ENCODE results near the gene GTPBP6.
"Not testable (repeated sequence)": the region's sequence is repeated elsewhere in the genome, so short reads cannot be mapped to it uniquely, and the experiment has no call there.

GTPBP6 gene

GRCh38 chrX:334331-334891, 15.8 kb upstream of the GTPBP6 start:
- no peak for DNase-seq

GRCh38 chrX:333611-334311, 15.2 kb upstream of the GTPBP6 start:
- no peak for DNase-seq

- no peak for DNase-seq
Observed at GRCh38 chrX:332916-333610, 14.5 kb upstream of the GTPBP6 start.

- no peak for DNase-seq
Observed at GRCh38 chrX:332496-332860, 13.9 kb upstream of the GTPBP6 start.

GRCh38 chrX:331825-332495, 13.4 kb upstream of the GTPBP6 start:
- DNase-seq: no peak

GRCh38 chrX:331151-331824, 12.7 kb upstream of the GTPBP6 start:
- peak; percentile 6 for DNase-seq

- no peak for DNase-seq
Observed at GRCh38 chrX:330726-331150, 12.1 kb upstream of the GTPBP6 start.

GRCh38 chrX:330141-330725, 11.6 kb upstream of the GTPBP6 start:
- not testable (repeated sequence) for DNase-seq

- DNase-seq: no peak
Observed at GRCh38 chrX:329291-329910, 10.8 kb upstream of the GTPBP6 start.

GRCh38 chrX:327660-328126, 9.1 kb upstream of the GTPBP6 start:
- DNase-seq: no peak

- not testable (repeated sequence) for DNase-seq
Observed at GRCh38 chrX:324664-325063, 6.1 kb upstream of the GTPBP6 start.

- no peak for DNase-seq
Observed at GRCh38 chrX:323721-324628, 5.4 kb upstream of the GTPBP6 start.

GRCh38 chrX:320126-320783, 1.7 kb upstream of the GTPBP6 start:
- DNase-seq: no peak

GRCh38 chrX:319579-320125, 1.1 kb upstream of the GTPBP6 start:
- no peak for DNase-seq

GRCh38 chrX:318068-318738, 393 bp downstream of the GTPBP6 start:
- no peak for DNase-seq

GRCh38 chrX:317424-318067, 1.1 kb downstream of the GTPBP6 start:
- no peak for DNase-seq

GRCh38 chrX:316351-317325, 2.0 kb downstream of the GTPBP6 start:
- no peak for DNase-seq

All from NCI-H526 treated with DMSO at 0.1 percent for 48 hours (cell line).